ENCODE data around the gene D2HGDH. TPM values are rescaled to one million over a fixed set of nuclear protein-coding genes. Genes with fewer than 3 reads are reported as not detected.

Gene D2HGDH
- total RNA-seq, 1 donor from 2014 or later: 55.4 TPM

DNA sequence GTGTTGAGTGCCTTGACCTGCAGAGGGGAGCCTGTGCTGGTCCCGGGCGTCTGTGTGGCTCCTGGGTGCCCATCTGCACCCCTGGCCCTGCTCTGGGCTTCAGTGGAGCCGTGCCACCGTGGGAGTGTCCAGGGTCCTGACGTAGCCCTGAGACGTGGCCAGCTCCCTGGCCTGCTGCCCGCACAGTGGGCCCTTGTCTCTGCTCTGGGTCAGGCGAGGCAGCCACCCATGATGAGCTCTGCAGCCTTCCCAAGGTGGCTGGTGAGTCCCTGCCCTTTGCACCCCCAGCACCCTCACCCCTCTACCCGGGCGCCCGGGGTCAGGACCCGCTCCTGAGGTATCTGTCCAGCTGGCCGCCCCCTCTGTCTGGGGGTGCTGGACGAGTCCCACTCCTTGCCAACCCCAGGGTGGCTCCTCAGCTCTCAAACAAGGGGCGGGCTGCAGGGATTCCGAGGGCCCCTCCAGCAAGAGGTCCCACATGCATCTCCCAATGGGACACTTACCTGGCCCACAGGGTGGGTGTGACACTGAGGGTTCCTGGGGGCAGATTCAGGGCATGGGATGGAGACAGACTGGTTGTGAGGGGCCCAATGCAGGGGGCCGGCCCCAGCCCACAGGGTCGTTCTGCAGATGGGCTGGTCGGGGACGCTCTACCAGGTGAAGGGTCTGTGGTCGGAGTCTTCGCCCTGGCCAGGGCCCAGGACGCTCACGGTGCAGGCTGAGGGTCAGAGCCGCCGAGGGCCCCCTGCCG lies 76.9 kb downstream of the D2HGDH start:
- POLR2A ChIA-PET: interaction anchor here (1.1 kb wide), 1 partner anchor 23 kb away, joined by 3 read pairs; no protein-coding TSS in a partner anchor
- Mint-ChIP-seq H3K36me3 (ENCODE audit: low read depth) (no peaks in the 10 kb centered on the region), H3K27me3 (peaks cover 12% of the 10 kb centered on the region), H3K4me1 (peaks cover 16% of the 10 kb centered on the region), H3K9me3 (no peaks in the 10 kb centered on the region), H3K27ac (no peak overlapping the region), H3K4me3 (no peak overlapping the region)
- ATAC-seq (ENCODE audit: low read depth) (no peak), DNase-seq (no peak)
- TF ChIP-seq, protein P1, sequence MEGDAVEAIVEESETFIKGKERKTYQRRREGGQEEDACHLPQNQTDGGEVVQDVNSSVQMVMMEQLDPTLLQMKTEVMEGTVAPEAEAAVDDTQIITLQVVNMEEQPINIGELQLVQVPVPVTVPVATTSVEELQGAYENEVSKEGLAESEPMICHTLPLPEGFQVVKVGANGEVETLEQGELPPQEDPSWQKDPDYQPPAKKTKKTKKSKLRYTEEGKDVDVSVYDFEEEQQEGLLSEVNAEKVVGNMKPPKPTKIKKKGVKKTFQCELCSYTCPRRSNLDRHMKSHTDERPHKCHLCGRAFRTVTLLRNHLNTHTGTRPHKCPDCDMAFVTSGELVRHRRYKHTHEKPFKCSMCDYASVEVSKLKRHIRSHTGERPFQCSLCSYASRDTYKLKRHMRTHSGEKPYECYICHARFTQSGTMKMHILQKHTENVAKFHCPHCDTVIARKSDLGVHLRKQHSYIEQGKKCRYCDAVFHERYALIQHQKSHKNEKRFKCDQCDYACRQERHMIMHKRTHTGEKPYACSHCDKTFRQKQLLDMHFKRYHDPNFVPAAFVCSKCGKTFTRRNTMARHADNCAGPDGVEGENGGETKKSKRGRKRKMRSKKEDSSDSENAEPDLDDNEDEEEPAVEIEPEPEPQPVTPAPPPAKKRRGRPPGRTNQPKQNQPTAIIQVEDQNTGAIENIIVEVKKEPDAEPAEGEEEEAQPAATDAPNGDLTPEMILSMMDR (IDR thresholded peaks at IDR 0.05): no peak
- CTCF ChIA-PET: no interaction called here
- intact Hi-C loops (cut with micrococcal nuclease): no loop called here

GRCh38 chr2:241811952-241812729 lies 77.7 kb downstream of the D2HGDH start:
- DNase-seq: no peak
- TF ChIP-seq, protein P1 (IDR thresholded peaks at IDR 0.05): no peak
- Mint-ChIP-seq H3K27ac (no peak overlapping the region), H3K4me3 (no peak overlapping the region), H3K36me3 (ENCODE audit: low read depth) (no peaks in the 10 kb centered on the region), H3K27me3 (peaks cover 12% of the 10 kb centered on the region), H3K9me3 (no peaks in the 10 kb centered on the region), H3K4me1 (peaks cover 17% of the 10 kb centered on the region)
- POLR2A ChIA-PET: interaction anchor here (1.1 to 2.4 kb wide), 3 partner anchors 8 to 110 kb away, joined by 3 to 9 read pairs (median 3); partner anchors contain the start of gene ING5
- no peak for ATAC-seq (ENCODE audit: low read depth)
- intact Hi-C loops (cut with micrococcal nuclease): no loop called here
- CTCF ChIA-PET: no interaction called here

GRCh38 chr2:241812730-241813643 lies 78.6 kb downstream of the D2HGDH start:
- TF ChIP-seq, protein P1 (IDR thresholded peaks at IDR 0.05): no peak
- H3K27me3 Mint-ChIP-seq: peaks cover 17% of the 10 kb centered on the region
- ChIA-PET POLR2A (interaction anchor here (0.5 to 2.4 kb wide), 8 partner anchors 9 to 774 kb away, joined by 3 to 9 read pairs (median 4); partner anchors contain the start of genes D2HGDH, ING5 and PDCD1), CTCF (interaction anchor here (0.9 kb wide), 1 partner anchor 25 kb away, joined by 3 read pairs; no protein-coding TSS in a partner anchor)
- ATAC-seq (ENCODE audit: low read depth) (no peak), DNase-seq (no peak)
- H3K4me3 Mint-ChIP-seq: no peak overlapping the region
- H3K4me1 Mint-ChIP-seq: peaks cover 25% of the 10 kb centered on the region
- H3K9me3 Mint-ChIP-seq: no peaks in the 10 kb centered on the region
- intact Hi-C loops (cut with micrococcal nuclease): no loop called here
- no peak overlapping the region for H3K27ac Mint-ChIP-seq
- H3K36me3 Mint-ChIP-seq (ENCODE audit: low read depth): no peaks in the 10 kb centered on the region

- intact Hi-C loops (cut with micrococcal nuclease): no loop called here
- Mint-ChIP-seq H3K36me3 (ENCODE audit: low read depth) (no peaks in the 10 kb centered on the region), H3K4me3 (no peak overlapping the region), H3K4me1 (peaks cover 22% of the 10 kb centered on the region), H3K27me3 (peaks cover 12% of the 10 kb centered on the region), H3K9me3 (no peaks in the 10 kb centered on the region), H3K27ac (peak overlapping the region; percentile 63)
- ChIA-PET CTCF (interaction anchor here (0.9 kb wide), 1 partner anchor 25 kb away, joined by 3 read pairs; no protein-coding TSS in a partner anchor), POLR2A (interaction anchor here (0.5 to 2.4 kb wide), 9 partner anchors 10 to 775 kb away, joined by 3 to 9 read pairs (median 4); partner anchors contain the start of genes D2HGDH, ING5 and PDCD1)
- DNase-seq (peak; percentile 59), ATAC-seq (ENCODE audit: low read depth) (peak; percentile 85)
- TF ChIP-seq, protein P1 (IDR thresholded peaks at IDR 0.05): no peak
These were observed 79.4 kb downstream of the D2HGDH start for GRCh38 chr2:241813644-241814392.

All from activated B cell treated with CpG ODN at 0.5 μM for 24 hours (primary cell).